GM20000 (cell line): ENCODE results near the gene CNNM3.
"Not testable (repeated sequence)": the region's sequence is repeated elsewhere in the genome, so short reads cannot be mapped to it uniquely, and the experiment has no call there.

Experiments
- DNase-seq: peaks from one replicate; pipeline ENCODE4 v3.0.0; 2012; ENCODE audit warnings: low spot score
- CTCF ChIP-seq: IDR thresholded peaks from 2 replicates; pipeline ENCODE4 v1.5.1; 2012; ENCODE audit warnings: mild to moderate bottlenecking, control low read depth; ENCODE audit errors: extremely low read depth, missing control alignments

The CNNM3 gene

DNA sequence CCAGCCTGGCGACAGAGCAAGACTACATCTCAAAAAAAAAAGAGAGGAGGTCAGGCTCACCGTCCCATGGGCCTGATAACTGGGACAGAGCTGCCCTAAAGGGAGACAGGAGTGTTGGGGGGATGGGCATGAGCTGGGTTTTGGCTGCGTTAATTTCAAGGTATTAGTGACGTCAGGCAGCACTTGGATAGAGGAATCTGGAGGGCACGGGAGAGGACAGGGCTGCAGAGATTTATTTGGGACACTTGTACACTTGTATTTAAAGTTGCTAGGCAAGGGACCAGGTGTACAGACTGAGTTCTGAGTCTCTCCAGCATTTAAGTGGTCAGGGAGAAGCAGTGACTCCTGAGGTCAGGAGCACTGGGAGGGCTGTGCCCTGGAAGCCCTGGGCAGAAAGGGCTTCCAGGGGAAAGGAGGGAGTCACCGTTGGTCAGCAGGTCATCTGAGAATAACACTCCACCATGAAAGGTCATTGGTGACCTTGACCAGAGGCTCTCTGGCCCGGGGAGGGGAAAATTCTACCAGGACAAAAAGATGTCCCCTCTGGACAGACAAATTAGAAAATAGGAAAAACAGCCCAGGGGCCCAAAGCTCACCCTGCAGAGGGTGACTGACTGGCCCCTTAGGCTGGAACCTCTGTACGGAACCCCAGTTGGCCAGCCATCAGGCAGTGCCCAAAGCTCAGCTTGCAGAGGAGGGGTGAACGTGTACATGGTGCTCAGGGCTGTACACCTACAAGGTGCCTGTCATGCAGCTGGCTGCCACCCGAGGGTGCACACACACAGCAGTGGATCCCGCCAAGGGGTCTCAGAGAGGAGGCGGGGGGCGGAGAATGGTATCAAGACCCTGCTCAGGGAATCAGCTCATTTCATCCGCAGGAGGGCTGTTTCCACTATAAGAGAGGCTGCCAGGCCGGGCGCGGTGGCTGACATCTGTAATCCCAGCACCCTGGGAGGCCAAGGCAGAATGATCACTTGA is 23.0 kb upstream of the CNNM3 start:
- no peak for DNase-seq
- TF ChIP-seq CTCF, result no peak

GRCh38 chr2:96795076-96795475 is 21.0 kb upstream of the CNNM3 start:
- TF ChIP-seq CTCF, result no peak
- no peak for DNase-seq

- DNase-seq, result not testable (repeated sequence)
Observed at GRCh38 chr2:96796497-96796896, 19.6 kb upstream of the CNNM3 start.

DNA sequence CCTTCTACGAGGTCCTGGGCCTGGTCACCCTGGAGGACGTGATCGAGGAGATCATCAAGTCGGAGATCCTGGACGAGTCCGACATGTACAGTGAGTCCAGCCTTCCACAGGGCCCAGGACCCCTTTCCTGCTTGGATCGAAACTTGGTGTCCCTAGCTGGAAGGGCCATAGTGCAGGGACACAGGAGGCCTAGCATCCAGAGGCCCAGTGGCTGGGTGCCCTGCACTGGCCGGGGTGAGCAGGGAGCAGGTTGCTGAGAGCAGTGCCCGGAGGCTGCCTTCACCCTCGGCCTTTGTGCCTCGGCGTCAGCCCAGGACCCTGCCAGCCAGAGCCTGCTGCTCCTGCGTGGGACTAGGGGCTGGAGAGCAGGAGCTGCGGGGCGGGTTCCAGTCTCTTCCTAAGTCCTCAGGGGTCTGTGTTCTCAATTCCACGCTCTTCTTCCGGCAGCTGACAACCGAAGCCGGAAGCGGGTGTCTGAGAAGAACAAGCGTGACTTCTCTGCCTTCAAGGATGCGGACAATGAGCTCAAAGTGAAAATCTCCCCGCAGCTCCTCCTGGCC is 18.9 kb upstream of the CNNM3 start:
- no peak for DNase-seq
- no peak for TF ChIP-seq CTCF

DNA sequence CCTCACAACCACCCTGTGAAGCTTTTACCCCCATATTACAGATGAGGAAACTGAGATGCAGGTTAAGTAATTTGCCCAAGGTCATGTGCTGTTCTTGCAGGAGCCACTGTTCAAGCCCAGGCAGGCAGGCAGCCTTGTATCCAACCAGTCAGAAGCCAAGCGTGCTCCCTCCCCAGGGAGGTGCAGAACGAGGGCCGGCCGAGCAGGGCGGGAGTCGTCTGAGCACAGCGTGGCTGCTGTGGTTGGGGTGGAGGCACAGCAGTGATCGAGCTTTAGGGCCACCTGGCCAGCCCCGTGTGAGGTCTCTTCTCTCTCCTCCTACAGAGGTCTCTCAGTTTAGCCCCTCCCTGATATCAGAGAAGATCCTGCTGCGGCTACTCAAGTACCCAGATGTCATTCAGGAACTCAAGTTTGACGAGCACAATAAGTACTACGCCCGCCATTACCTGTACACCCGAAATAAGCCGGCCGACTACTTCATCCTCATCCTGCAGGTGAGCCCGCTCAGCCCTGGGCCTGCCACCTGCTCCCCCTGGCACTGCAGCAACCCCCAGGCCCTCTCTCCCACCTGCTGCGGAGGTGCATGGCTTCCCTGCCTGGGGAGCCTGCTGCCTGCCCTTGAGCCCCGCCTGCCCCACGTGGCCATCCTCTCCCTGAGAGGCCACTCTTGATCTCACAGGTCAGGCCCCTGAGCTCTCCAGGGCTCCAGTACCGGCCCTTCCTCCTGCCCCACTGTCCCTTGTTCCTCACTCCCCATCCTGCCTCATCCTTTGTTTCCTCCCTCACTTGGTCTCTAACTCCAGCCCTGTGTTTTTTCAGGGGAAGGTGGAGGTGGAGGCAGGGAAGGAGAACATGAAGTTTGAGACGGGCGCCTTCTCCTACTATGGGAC is 17.1 kb upstream of the CNNM3 start:
- no peak for DNase-seq
- TF ChIP-seq CTCF, result no peak

DNA sequence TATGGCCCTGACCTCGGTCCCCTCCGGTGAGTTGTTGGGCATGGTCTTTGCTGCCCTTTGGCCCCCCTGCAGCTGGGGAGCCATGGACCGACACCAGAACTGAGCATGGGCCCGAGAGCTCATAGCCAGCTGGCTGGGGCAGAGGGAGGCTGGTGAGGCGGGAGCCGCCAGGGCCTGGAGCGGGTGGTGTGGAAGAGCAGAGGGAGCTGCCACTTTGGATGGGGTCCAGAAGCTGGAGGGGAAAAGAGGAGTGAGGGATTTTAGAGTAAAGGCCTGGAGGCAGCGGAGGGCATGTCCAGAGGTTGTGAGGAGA is 16.5 kb upstream of the CNNM3 start:
- TF ChIP-seq CTCF, result no peak
- no peak for DNase-seq

DNA sequence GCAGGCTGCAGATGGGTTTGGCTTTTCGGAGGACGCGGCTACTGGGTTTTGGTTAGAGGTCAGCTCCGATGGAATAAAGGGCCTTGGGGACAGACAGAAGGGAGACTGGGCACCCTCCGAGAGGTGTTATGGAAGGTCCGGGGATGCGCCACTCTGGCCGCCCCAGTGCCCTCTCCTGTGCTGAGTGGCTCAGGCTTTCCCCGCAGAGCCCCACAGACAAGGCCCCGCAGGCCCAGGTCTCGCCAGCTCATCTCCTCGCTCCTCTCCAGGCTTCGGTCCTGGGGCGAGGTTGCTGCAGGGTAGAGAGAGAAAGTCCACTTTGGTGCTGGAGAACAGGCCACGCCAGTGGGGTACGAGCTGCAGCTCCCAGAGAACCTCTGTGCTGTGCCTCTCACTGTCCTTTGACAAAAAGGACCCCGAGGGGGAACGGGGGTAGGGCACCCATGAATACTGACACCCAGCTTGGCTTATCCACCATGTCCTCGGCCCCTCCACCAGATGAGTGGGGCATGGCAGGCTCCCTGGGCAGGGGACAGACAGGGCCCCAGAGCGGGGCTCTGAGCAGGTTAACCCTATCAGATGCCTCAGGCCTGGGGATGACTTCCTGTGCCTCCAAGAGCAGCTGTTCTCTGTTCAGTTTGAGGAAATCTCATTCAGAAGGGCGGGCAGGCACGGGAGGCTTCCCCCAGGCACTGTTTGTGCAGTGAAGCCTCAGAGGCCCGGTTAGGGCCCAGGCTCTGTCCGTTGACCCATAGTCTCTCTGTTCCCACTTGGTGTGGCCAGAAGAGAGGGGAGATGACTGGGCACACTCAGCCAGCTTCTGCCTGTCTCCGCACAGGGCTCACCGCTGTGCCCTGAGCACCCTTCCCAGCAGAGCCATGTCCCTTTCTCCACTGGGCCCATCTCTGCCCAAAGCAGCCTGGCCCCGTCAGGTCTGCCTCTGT is 15.7 kb upstream of the CNNM3 start:
- DNase-seq, result no peak

More for the DNA sequence above, 15.7 kb upstream of the CNNM3 start:
- no peak for TF ChIP-seq CTCF
